Endothelial cell (in vitro differentiated cells): ENCODE measurements around the gene PRSS33. TPM values are rescaled to one million over a fixed set of nuclear protein-coding genes. Genes with fewer than 3 reads are reported as not detected.

Experiments
- DNase-seq: peaks from one replicate; pipeline ENCODE4 v3.0.0; 2021; ENCODE audit warnings: low spot score
- H3K27ac Mint-ChIP-seq: one replicate; pipeline ENCODE4 v1.8.0; 2021; ENCODE audit warnings: mixed read lengths, inconsistent platforms; ENCODE audit not compliant: unreplicated experiment
- H3K27me3 Mint-ChIP-seq: one replicate; pipeline ENCODE4 v1.8.0; 2021; ENCODE audit warnings: mild to moderate bottlenecking, moderate library complexity, mixed read lengths, inconsistent platforms; ENCODE audit not compliant: unreplicated experiment
- H3K36me3 Mint-ChIP-seq: one replicate; pipeline ENCODE4 v1.8.0; 2021; ENCODE audit warnings: mild to moderate bottlenecking, low read depth, mixed read lengths, inconsistent platforms; ENCODE audit not compliant: unreplicated experiment
- H3K4me1 Mint-ChIP-seq: one replicate; pipeline ENCODE4 v1.8.0; 2021; ENCODE audit warnings: mild to moderate bottlenecking, mixed read lengths, inconsistent platforms; ENCODE audit not compliant: unreplicated experiment
- H3K4me3 Mint-ChIP-seq: one replicate; pipeline ENCODE4 v1.8.0; 2021; ENCODE audit warnings: mild to moderate bottlenecking, mixed read lengths, inconsistent platforms; ENCODE audit not compliant: unreplicated experiment
- H3K9me3 Mint-ChIP-seq: one replicate; pipeline ENCODE4 v1.8.0; 2021; ENCODE audit warnings: mixed read lengths, inconsistent platforms; ENCODE audit not compliant: unreplicated experiment
- long read RNA-seq: library from polyadenylated mRNA; unstranded; transcript quantifications from one replicate; pipeline ENCODE4 v2.0.0, GENCODE V29; 2020; ENCODE audit not compliant: unreplicated experiment
- total RNA-seq: library from RNA; stranded (reverse); fragmentation: NEBNext Ultra II Directional; extraction: Animal tissue kit (Norgen Biotek cat#: 25700); gene quantifications from one replicate; pipeline ENCODE4 v1.2.1, GENCODE V29; 2021; ENCODE audit not compliant: unreplicated experiment
- TF ChIP-seq, protein P1 (sequence below): fragments of 200-600 bp; sonication (generic); IDR thresholded peaks from one replicate; pipeline ENCODE4 v1.5.0; 2021; ENCODE audit warnings: antibody characterized with exemption; ENCODE audit not compliant: unreplicated experiment

Gene PRSS33, protein sequence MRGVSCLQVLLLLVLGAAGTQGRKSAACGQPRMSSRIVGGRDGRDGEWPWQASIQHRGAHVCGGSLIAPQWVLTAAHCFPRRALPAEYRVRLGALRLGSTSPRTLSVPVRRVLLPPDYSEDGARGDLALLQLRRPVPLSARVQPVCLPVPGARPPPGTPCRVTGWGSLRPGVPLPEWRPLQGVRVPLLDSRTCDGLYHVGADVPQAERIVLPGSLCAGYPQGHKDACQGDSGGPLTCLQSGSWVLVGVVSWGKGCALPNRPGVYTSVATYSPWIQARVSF
- total RNA-seq = not detected
- long read RNA-seq = 0 reads

DNA sequence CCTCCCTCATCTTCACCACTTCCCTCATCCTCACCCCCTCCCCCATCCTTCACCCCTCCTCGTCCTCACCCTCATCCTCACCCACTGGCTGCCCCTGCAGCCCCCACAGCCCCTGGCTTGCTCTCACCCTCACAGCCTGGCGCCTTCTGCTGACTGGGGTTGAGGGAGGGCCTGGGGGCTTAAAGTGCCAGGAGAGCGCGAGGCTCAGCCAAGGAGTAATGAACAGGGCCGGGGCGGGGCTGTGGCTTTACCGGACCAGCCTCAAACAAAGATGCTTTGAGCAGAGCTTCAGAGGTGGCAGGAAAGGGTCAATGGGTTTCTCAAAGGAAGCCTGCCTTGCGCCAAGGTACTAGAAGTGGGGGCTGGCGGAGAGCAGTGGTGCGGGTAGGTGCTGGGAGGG lies at the start of gene PRSS33:
Gene PRSS33 (minus strand): TSS at position 155 of the 400 bp plus-strand sequence. CDS start 1,013 bp downstream, outside the sequence.
- Mint-ChIP-seq H3K27ac (no peak within 1 kb of the TSS), H3K9me3 (no peaks in the 10 kb centered on the region), H3K36me3 (no peaks in the 10 kb centered on the region), H3K4me1 (no peaks in the 10 kb centered on the region), H3K4me3 (no peak within 1 kb of the TSS), H3K27me3 (peaks cover 10% of the 10 kb centered on the region)
- DNase-seq = no peak
- TF ChIP-seq, protein P1, sequence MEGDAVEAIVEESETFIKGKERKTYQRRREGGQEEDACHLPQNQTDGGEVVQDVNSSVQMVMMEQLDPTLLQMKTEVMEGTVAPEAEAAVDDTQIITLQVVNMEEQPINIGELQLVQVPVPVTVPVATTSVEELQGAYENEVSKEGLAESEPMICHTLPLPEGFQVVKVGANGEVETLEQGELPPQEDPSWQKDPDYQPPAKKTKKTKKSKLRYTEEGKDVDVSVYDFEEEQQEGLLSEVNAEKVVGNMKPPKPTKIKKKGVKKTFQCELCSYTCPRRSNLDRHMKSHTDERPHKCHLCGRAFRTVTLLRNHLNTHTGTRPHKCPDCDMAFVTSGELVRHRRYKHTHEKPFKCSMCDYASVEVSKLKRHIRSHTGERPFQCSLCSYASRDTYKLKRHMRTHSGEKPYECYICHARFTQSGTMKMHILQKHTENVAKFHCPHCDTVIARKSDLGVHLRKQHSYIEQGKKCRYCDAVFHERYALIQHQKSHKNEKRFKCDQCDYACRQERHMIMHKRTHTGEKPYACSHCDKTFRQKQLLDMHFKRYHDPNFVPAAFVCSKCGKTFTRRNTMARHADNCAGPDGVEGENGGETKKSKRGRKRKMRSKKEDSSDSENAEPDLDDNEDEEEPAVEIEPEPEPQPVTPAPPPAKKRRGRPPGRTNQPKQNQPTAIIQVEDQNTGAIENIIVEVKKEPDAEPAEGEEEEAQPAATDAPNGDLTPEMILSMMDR = no peak

DNA sequence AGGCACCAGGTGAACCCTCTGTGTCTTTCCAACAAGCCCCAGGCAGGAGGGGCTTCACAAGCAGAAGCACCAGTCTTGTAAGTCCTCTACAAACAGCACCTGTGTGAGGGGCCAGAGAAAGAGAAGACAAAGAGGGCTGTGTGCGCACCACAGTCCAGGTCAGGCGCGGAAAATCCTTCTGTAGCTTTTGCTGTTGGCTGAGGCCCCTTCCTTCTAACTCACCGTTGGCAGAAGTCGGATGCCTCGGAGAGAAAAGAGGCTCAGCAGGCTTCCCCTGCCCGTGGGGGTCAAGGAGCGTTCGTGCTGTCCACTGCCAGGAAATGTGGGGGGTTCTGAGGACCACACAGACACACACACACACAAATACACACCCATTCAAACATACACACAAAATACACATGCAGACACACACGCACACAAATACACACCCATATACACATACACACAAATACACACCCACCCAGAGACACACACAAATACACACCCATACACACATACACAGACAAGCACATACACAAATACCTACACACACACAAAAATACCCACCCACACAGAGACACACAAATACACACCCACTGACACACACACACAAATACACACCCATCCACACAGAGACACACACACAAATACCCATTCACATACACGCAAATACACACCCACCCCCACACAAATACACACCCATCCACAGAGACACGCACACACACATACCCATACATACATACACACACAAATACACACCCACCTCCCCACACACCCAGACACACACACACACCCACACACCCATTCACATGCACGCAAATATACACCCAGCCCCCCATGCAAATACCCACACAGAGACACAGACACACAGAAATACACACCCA lies 49.5 kb upstream of the PRSS33 start:
- Mint-ChIP-seq H3K4me3 (no peak overlapping the region), H3K27me3 (peaks cover 13% of the 10 kb centered on the region), H3K9me3 (no peaks in the 10 kb centered on the region), H3K27ac (no peak overlapping the region), H3K4me1 (peaks cover 7% of the 10 kb centered on the region), H3K36me3 (peaks cover 10% of the 10 kb centered on the region)
- no peak for DNase-seq
- TF ChIP-seq, protein P1 = no peak

DNA sequence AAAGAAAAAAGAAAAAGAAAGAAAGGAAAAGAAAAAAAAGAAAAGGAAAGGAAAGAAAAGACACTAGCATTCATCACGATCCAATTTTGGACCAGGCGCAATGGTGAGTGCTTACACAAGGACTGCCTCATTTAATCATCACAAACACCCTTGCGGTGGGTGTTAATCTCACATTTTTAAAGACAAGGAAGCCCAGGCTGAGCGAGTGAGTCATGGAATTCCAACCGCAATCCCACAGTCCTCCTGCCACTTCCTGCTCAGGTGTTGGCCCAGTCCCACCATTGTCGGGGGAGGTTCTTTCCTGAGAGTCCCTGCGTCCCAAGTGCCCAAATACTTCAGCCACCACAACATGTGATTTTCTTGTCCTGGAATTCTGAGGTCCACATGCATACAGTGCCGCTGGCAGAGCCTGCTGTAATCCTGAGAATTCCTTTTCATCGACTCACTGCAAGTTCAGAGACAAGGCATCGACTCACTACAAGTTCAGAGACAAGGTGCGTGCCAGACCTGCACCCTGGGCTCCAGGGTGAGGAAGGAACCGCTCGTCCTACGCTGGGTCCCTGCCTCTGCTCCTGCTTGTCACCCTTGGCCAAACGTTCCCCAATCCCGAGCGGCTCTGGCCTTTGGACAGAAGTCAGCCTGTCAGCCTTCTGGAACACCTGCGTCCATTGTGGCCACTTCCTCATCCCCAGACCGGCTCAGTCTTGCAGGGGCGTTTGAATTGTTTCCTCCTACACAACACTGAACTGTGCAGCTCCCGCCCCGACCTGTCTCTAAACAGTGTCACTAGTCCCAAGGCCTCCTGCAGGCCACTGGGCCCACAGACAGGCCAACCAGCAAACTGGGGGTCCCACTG lies 48.5 kb upstream of the PRSS33 start:
- H3K36me3 Mint-ChIP-seq = peaks cover 10% of the 10 kb centered on the region
- TF ChIP-seq, protein P1 = no peak
- peaks cover 17% of the 10 kb centered on the region for H3K27me3 Mint-ChIP-seq
- H3K27ac Mint-ChIP-seq = no peak overlapping the region
- H3K4me3 Mint-ChIP-seq = no peak overlapping the region
- no peak for DNase-seq
- no peaks in the 10 kb centered on the region for H3K9me3 Mint-ChIP-seq
- H3K4me1 Mint-ChIP-seq = peaks cover 10% of the 10 kb centered on the region

DNA sequence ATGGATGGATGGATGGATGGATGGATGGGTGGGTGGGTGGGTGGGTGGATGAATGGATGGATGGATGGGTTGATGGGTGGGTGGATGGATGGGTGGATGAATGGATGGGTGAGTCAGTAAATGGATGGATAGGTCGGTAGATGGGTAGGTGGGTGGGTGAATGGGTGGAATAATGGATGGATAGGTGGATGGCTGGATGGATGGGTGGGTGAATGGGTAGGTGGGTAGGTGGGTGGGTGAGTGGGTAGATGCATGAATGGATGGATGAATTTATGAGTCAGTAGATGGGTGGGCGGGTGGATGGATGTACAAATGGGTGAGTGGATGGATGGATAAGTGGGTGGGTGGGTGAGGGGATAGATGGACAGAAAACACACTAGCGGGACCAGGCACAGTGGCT lies 47.6 kb upstream of the PRSS33 start:
- DNase-seq = no peak
- Mint-ChIP-seq H3K36me3 (peaks cover 10% of the 10 kb centered on the region), H3K4me1 (peaks cover 14% of the 10 kb centered on the region), H3K27ac (no peak overlapping the region), H3K27me3 (peaks cover 18% of the 10 kb centered on the region), H3K9me3 (no peaks in the 10 kb centered on the region), H3K4me3 (no peak overlapping the region)
- TF ChIP-seq, protein P1 = no peak
